ENCODE measurements around the gene ATP6V0A4.
"Not testable (repeated sequence)": the region's sequence is repeated elsewhere in the genome, so short reads cannot be mapped to it uniquely, and the experiment has no call there.

ATP6V0A4 gene

DNA sequence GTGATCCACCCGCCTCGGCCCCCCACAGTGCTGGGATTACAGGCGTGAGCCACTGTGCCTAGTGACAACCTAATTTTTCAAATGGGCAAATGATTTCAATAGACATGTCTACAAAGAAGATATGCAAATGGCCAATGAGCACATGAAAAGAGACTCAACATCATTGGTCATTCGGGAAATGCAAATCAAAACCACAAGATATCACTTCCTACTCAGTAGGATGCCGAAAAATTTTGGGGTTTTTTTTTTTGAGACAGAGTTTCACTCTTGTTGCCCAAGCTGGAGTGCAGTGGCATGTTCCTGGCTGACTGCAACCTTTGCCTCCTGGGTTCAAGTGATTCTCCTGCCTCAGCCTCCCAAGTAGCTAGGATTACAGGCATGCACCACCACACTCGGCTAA lies 110.0 kb downstream of the ATP6V0A4 start:
- H3K4me1 ChIP-seq (ENCODE audit: control insufficient read depth, low read depth, low read length); H3K79me1 ChIP-seq (ENCODE audit: low read length); H3K27me3 ChIP-seq (ENCODE audit: insufficient read depth, low read length, poor library complexity); H2BK120ac ChIP-seq (ENCODE audit: low read depth, low read length); H3K36me3 ChIP-seq (ENCODE audit: control insufficient read depth, insufficient read depth, low read length); H3K4ac ChIP-seq (ENCODE audit: low read depth, low read length); H3K18ac ChIP-seq (ENCODE audit: low read length); H2AK5ac ChIP-seq (ENCODE audit: low read length); H4K8ac ChIP-seq (ENCODE audit: low read depth, low read length); H3K27ac ChIP-seq (ENCODE audit: low read depth, low read length); H3K23ac ChIP-seq (ENCODE audit: low read length); H3K4me3 ChIP-seq (ENCODE audit: low read length); H3K4me2 ChIP-seq (ENCODE audit: low read length); H2BK15ac ChIP-seq (replicated peaks; ENCODE audit: low read depth); H3K56ac ChIP-seq (ENCODE audit: low read length); H3K79me2 ChIP-seq (ENCODE audit: control insufficient read depth, insufficient read depth, low read length); DNase-seq; H3K9ac ChIP-seq (ENCODE audit: low read length); H2BK5ac ChIP-seq (ENCODE audit: low read length); H4K5ac ChIP-seq (ENCODE audit: low read length): not testable (repeated sequence)
- WGBS (ENCODE audit: extremely low coverage, insufficient coverage, low lambda C conversion rate): no CpG with 5 or more reads among the region's 6 CpGs

DNA sequence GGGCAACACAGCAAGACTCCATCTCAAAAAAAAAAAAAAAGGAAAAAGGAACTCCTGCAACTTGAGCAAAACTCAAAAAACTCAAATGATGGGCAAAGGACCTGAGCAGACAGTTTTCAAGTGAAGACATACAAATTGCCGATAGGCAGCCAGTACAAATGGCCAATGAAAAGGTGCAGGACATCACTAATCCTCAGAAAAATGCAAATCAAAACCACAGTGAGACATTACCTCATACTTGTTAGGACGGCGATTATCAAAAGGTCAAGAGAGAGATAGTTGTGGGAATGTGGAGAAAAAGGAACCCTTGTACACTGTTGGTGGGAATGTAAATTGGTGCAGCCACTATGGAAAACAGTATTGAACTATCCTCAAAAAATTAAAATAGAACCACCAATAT lies 113.7 kb downstream of the ATP6V0A4 start:
- DNase-seq: no peak
- H3K79me2 ChIP-seq (ENCODE audit: control insufficient read depth, insufficient read depth, low read length): no peaks in the 10 kb centered on the region
- no peak overlapping the region for H3K4me2 ChIP-seq (ENCODE audit: low read length)
- H4K5ac ChIP-seq (ENCODE audit: low read length): no peak overlapping the region
- H2BK15ac ChIP-seq (replicated peaks; ENCODE audit: low read depth): no peak overlapping the region
- no peak overlapping the region for H3K56ac ChIP-seq (ENCODE audit: low read length)
- no peak overlapping the region for H3K4ac ChIP-seq (ENCODE audit: low read depth, low read length)
- no peaks in the 10 kb centered on the region for H3K4me1 ChIP-seq (ENCODE audit: control insufficient read depth, low read depth, low read length)
- H2BK120ac ChIP-seq (ENCODE audit: low read depth, low read length): no peak overlapping the region
- no peak overlapping the region for H2BK5ac ChIP-seq (ENCODE audit: low read length)
- no peaks in the 10 kb centered on the region for H3K36me3 ChIP-seq (ENCODE audit: control insufficient read depth, insufficient read depth, low read length)
- no peak overlapping the region for H3K9ac ChIP-seq (ENCODE audit: low read length)
- WGBS (ENCODE audit: extremely low coverage, insufficient coverage, low lambda C conversion rate): no CpG with 5 or more reads among the region's 3 CpGs
- H3K23ac ChIP-seq (ENCODE audit: low read length): no peak overlapping the region
- no peaks in the 10 kb centered on the region for H3K27me3 ChIP-seq (ENCODE audit: insufficient read depth, low read length, poor library complexity)
- no peaks in the 10 kb centered on the region for H3K79me1 ChIP-seq (ENCODE audit: low read length)
- no peak overlapping the region for H3K4me3 ChIP-seq (ENCODE audit: low read length)
- no peak overlapping the region for H2AK5ac ChIP-seq (ENCODE audit: low read length)
- H3K27ac ChIP-seq (ENCODE audit: low read depth, low read length): no peak overlapping the region
- H4K8ac ChIP-seq (ENCODE audit: low read depth, low read length): no peak overlapping the region
- no peak overlapping the region for H3K18ac ChIP-seq (ENCODE audit: low read length)

DNA sequence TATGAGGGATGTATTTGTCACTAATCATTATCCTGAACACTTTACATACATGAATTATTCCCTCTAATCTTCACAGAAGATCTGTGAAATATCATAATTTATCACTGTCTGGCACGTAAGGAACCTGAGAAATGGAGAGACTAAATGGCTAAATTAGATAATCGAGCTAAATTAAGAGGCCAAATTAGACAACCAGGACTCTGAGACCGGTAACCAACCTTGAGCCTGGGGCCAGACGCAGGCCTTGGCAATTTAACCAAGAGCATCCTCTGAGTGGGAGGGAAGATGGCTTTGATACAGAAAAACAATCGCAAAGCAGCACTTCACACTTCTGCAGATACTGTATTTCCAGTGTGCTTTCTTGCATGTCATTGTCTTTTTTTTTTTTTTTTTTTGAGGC lies 118.2 kb downstream of the ATP6V0A4 start:
- no peaks in the 10 kb centered on the region for H3K79me2 ChIP-seq (ENCODE audit: control insufficient read depth, insufficient read depth, low read length)

DNA sequence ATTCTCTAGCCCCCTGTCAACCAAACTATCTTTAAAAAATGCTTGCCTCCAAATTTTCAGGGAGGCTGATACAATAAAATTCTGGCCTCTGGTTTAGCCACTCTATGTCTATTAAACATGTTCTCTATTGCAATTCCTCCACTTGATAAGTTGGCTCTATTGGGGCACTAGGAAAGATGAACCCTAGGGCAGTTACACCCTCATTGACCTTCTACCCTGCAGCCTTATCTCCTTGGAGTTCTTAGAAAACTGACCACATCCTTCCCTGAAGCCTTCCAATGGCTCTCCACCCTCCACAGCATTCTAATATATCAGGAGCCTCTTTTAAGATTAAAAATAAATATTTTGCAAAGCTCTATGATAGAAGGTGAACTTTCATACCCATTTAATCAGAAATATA lies 127.4 kb downstream of the ATP6V0A4 start:
- H3K18ac ChIP-seq (ENCODE audit: low read length): no peak overlapping the region
- no peak overlapping the region for H3K27ac ChIP-seq (ENCODE audit: low read depth, low read length)
- H3K36me3 ChIP-seq (ENCODE audit: control insufficient read depth, insufficient read depth, low read length): no peaks in the 10 kb centered on the region
- H3K4me2 ChIP-seq (ENCODE audit: low read length): no peak overlapping the region
- H2AK5ac ChIP-seq (ENCODE audit: low read length): no peak overlapping the region
- no peak overlapping the region for H3K23ac ChIP-seq (ENCODE audit: low read length)
- H3K79me2 ChIP-seq (ENCODE audit: control insufficient read depth, insufficient read depth, low read length): no peaks in the 10 kb centered on the region
- no peak overlapping the region for H3K9ac ChIP-seq (ENCODE audit: low read length)
- no peaks in the 10 kb centered on the region for H3K4me1 ChIP-seq (ENCODE audit: control insufficient read depth, low read depth, low read length)
- H3K56ac ChIP-seq (ENCODE audit: low read length): no peak overlapping the region
- no peak overlapping the region for H2BK5ac ChIP-seq (ENCODE audit: low read length)
- H2BK120ac ChIP-seq (ENCODE audit: low read depth, low read length): no peak overlapping the region
- no peak overlapping the region for H4K5ac ChIP-seq (ENCODE audit: low read length)
- H4K8ac ChIP-seq (ENCODE audit: low read depth, low read length): no peak overlapping the region
- H3K4ac ChIP-seq (ENCODE audit: low read depth, low read length): no peak overlapping the region
- H3K27me3 ChIP-seq (ENCODE audit: insufficient read depth, low read length, poor library complexity): no peaks in the 10 kb centered on the region
- H3K79me1 ChIP-seq (ENCODE audit: low read length): no peaks in the 10 kb centered on the region
- H3K4me3 ChIP-seq (ENCODE audit: low read length): no peak overlapping the region
- H2BK15ac ChIP-seq (replicated peaks; ENCODE audit: low read depth): no peak overlapping the region
- no peak for DNase-seq

More for the DNA sequence above, 118.2 kb downstream of the ATP6V0A4 start:
- no CpG with 5 or more reads among the region's 5 CpGs for WGBS (ENCODE audit: extremely low coverage, insufficient coverage, low lambda C conversion rate)
- Histone ChIP-seq H3K23ac (ENCODE audit: low read length) (no peak overlapping the region), H3K36me3 (ENCODE audit: control insufficient read depth, insufficient read depth, low read length) (no peaks in the 10 kb centered on the region), H3K4ac (ENCODE audit: low read depth, low read length) (no peak overlapping the region), H4K8ac (ENCODE audit: low read depth, low read length) (no peak overlapping the region), H3K4me2 (ENCODE audit: low read length) (no peak overlapping the region), H4K5ac (ENCODE audit: low read length) (no peak overlapping the region), H2BK120ac (ENCODE audit: low read depth, low read length) (no peak overlapping the region), H2BK15ac (replicated peaks; ENCODE audit: low read depth) (no peak overlapping the region), H2BK5ac (ENCODE audit: low read length) (no peak overlapping the region), H3K9ac (ENCODE audit: low read length) (no peak overlapping the region), H3K4me1 (ENCODE audit: control insufficient read depth, low read depth, low read length) (no peaks in the 10 kb centered on the region), H3K79me1 (ENCODE audit: low read length) (no peaks in the 10 kb centered on the region), H3K4me3 (ENCODE audit: low read length) (no peak overlapping the region), H3K56ac (ENCODE audit: low read length) (no peak overlapping the region), H3K27me3 (ENCODE audit: insufficient read depth, low read length, poor library complexity) (no peaks in the 10 kb centered on the region), H3K27ac (ENCODE audit: low read depth, low read length) (no peak overlapping the region), H2AK5ac (ENCODE audit: low read length) (no peak overlapping the region), H3K18ac (ENCODE audit: low read length) (no peak overlapping the region)
- no peak for DNase-seq

DNA sequence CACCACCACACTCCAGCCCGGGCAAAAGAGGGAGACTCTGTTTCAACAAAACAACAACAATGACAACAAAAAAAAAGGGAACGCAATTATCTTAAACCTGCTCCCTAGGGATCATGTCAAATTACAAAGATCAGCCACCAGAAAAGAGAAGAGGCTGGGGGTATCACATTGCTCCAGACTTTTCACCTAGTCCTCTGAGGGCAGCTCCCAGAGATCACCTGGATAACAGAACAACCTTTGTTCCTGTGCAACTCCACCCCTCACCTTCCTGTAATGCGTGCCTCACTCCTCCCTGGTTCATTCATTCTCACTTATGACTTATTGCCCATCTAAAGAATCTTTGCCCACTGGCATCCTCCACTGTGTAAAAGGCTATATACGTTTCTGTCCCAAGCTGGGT lies 128.6 kb downstream of the ATP6V0A4 start:
- no peak overlapping the region for H2AK5ac ChIP-seq (ENCODE audit: low read length)
- H3K4ac ChIP-seq (ENCODE audit: low read depth, low read length): no peak overlapping the region
- no peak overlapping the region for H3K4me2 ChIP-seq (ENCODE audit: low read length)
- H3K9ac ChIP-seq (ENCODE audit: low read length): no peak overlapping the region
- no peak for DNase-seq
- H3K23ac ChIP-seq (ENCODE audit: low read length): no peak overlapping the region
- no peak overlapping the region for H3K56ac ChIP-seq (ENCODE audit: low read length)
- no peaks in the 10 kb centered on the region for H3K27me3 ChIP-seq (ENCODE audit: insufficient read depth, low read length, poor library complexity)
- no peak overlapping the region for H3K4me3 ChIP-seq (ENCODE audit: low read length)
- H3K36me3 ChIP-seq (ENCODE audit: control insufficient read depth, insufficient read depth, low read length): no peaks in the 10 kb centered on the region
- H4K5ac ChIP-seq (ENCODE audit: low read length): no peak overlapping the region
- no CpG with 5 or more reads among the region's 4 CpGs for WGBS (ENCODE audit: extremely low coverage, insufficient coverage, low lambda C conversion rate)
- H3K79me2 ChIP-seq (ENCODE audit: control insufficient read depth, insufficient read depth, low read length): no peaks in the 10 kb centered on the region
- H3K4me1 ChIP-seq (ENCODE audit: control insufficient read depth, low read depth, low read length): no peaks in the 10 kb centered on the region
- no peak overlapping the region for H3K27ac ChIP-seq (ENCODE audit: low read depth, low read length)
- H4K8ac ChIP-seq (ENCODE audit: low read depth, low read length): no peak overlapping the region
- no peak overlapping the region for H2BK5ac ChIP-seq (ENCODE audit: low read length)
- no peaks in the 10 kb centered on the region for H3K79me1 ChIP-seq (ENCODE audit: low read length)
- H2BK120ac ChIP-seq (ENCODE audit: low read depth, low read length): no peak overlapping the region
- no peak overlapping the region for H3K18ac ChIP-seq (ENCODE audit: low read length)
- H2BK15ac ChIP-seq (replicated peaks; ENCODE audit: low read depth): no peak overlapping the region

DNA sequence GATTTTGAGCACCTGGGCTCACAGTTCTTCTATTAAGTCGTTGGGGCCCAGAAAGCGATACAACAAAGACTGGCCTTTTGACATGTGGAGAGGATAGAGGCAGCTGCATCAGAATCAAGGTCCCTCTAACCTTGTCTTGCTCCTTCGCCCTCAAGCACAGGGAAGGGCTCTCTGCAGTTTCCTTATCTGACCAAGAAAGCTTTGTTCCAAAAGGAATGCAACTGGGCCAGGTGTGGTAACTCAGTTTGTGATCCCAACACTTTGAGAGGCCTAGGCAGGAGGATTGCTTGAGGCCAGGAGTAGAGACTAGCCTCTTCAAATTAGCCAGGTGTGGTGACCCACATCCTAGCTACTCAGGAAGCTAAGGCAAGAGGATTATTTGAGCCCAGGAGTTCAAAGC lies 129.1 kb downstream of the ATP6V0A4 start:
- Histone ChIP-seq H4K8ac (ENCODE audit: low read depth, low read length) (no peak overlapping the region), H3K23ac (ENCODE audit: low read length) (no peak overlapping the region), H3K79me2 (ENCODE audit: control insufficient read depth, insufficient read depth, low read length) (no peaks in the 10 kb centered on the region), H3K4ac (ENCODE audit: low read depth, low read length) (no peak overlapping the region), H3K9ac (ENCODE audit: low read length) (no peak overlapping the region), H3K4me1 (ENCODE audit: control insufficient read depth, low read depth, low read length) (no peaks in the 10 kb centered on the region), H3K36me3 (ENCODE audit: control insufficient read depth, insufficient read depth, low read length) (no peaks in the 10 kb centered on the region), H3K27ac (ENCODE audit: low read depth, low read length) (no peak overlapping the region), H4K5ac (ENCODE audit: low read length) (no peak overlapping the region), H3K79me1 (ENCODE audit: low read length) (no peaks in the 10 kb centered on the region), H2BK5ac (ENCODE audit: low read length) (no peak overlapping the region), H3K56ac (ENCODE audit: low read length) (no peak overlapping the region), H3K4me3 (ENCODE audit: low read length) (no peak overlapping the region), H3K18ac (ENCODE audit: low read length) (peak overlapping the region; percentile 25), H2BK15ac (replicated peaks; ENCODE audit: low read depth) (no peak overlapping the region), H2BK120ac (ENCODE audit: low read depth, low read length) (no peak overlapping the region), H2AK5ac (ENCODE audit: low read length) (no peak overlapping the region), H3K27me3 (ENCODE audit: insufficient read depth, low read length, poor library complexity) (no peaks in the 10 kb centered on the region), H3K4me2 (ENCODE audit: low read length) (no peak overlapping the region)
- WGBS (ENCODE audit: extremely low coverage, insufficient coverage, low lambda C conversion rate): no CpG with 5 or more reads among the region's 3 CpGs
- no peak for DNase-seq

All from mesendoderm (in vitro differentiated cells).